LNCaP clone FGC (cell line): ENCODE results near the gene ANKRD40.

Experiments used
- DNase-seq: peaks from one replicate; pipeline ENCODE4 v3.0.0-alpha.2; 2011; ENCODE audit warnings: low read depth
- H3K4me3 ChIP-seq: 2 replicates; pipeline ENCODE4 v1.5.1; 2011; ENCODE audit warnings: mild to moderate bottlenecking, low read depth, low read length, control low read depth
- CTCF ChIP-seq: IDR thresholded peaks from 2 replicates; pipeline ENCODE4 v1.5.1; 2012; ENCODE audit warnings: mild to moderate bottlenecking; ENCODE audit not compliant: control insufficient read depth, insufficient read depth; ENCODE audit errors: extremely low read depth

ANKRD40 gene

GRCh38 chr17:50689956-50690886, 17.5 kb downstream of the ANKRD40 start:
- no peak for TF ChIP-seq CTCF
- no peak overlapping the region for H3K4me3 ChIP-seq

GRCh38 chr17:50689251-50689650, 18.5 kb downstream of the ANKRD40 start:
- no peak overlapping the region for H3K4me3 ChIP-seq
- DNase-seq = no peak
- no peak for TF ChIP-seq CTCF

More at GRCh38 chr17:50689956-50690886, 17.5 kb downstream of the ANKRD40 start:
- DNase-seq = no peak

- no peak for DNase-seq
- TF ChIP-seq CTCF = no peak
- H3K4me3 ChIP-seq = no peak overlapping the region
These were observed 19.5 kb downstream of the ANKRD40 start for GRCh38 chr17:50688245-50688644.

GRCh38 chr17:50687200-50688066, 20.3 kb downstream of the ANKRD40 start:
- no peak for TF ChIP-seq CTCF
- H3K4me3 ChIP-seq = no peak overlapping the region
- no peak for DNase-seq

DNA sequence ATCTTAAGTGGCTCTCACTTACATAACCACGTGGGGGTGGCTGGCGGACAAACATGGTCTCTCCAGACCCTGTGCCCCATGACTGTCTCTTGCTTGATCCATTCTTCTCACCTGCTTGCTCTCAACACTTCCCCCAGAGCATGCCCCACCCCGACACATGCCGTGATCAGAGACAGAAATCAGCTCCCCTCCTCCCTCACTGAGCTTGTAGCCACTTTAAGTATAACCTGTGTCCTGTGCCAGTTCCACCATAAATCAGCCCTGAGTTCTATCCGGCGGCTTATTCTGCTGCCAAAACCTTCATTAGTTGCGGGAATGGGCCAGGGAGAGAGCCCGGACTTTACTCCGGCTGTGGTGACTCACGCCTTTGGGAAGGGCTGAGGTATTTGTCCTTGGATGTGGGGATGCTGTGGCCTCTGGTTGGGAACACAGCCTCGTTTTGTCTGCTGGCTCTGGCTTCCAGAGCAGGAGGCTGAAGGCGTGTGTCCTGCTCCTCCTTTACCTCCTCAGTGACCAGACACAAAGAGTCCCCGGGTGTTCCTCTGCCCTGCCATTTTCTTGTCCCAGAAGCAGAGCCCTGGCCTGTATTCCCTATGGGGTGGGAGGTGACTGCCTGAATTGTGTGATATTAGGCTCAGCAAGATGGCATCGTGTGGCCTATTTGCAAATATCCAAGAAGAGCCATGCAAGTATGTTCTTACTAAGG, 21.1 kb downstream of the ANKRD40 start:
- no peak for DNase-seq
- H3K4me3 ChIP-seq = no peak overlapping the region
- no peak for TF ChIP-seq CTCF

GRCh38 chr17:50685691-50686493, 21.8 kb downstream of the ANKRD40 start:
- no peak for DNase-seq
- H3K4me3 ChIP-seq = no peak overlapping the region
- no peak for TF ChIP-seq CTCF
